Nephron progenitor cell (in vitro differentiated cells): Measurements from ENCODE around the gene UACA.
"Not testable (repeated sequence)": the region's sequence is repeated elsewhere in the genome, so short reads cannot be mapped to it uniquely, and the experiment has no call there.

Source experiments
- DNase-seq: peaks from one replicate; pipeline ENCODE4 v3.0.0; 2021
- H3K27ac Mint-ChIP-seq: 2 replicates; pipeline ENCODE4 v1.8.0; 2021; ENCODE audit warnings: mild to moderate bottlenecking, moderate library complexity, mixed read lengths
- H3K27me3 Mint-ChIP-seq: 2 replicates; pipeline ENCODE4 v1.8.0; 2021; ENCODE audit warnings: mild to moderate bottlenecking, low read depth, mixed read lengths; ENCODE audit not compliant: poor library complexity
- H3K36me3 Mint-ChIP-seq: 2 replicates; pipeline ENCODE4 v1.8.0; 2021; ENCODE audit warnings: low read depth, mixed read lengths
- H3K4me1 Mint-ChIP-seq: 2 replicates; pipeline ENCODE4 v1.8.0; 2021; ENCODE audit warnings: mixed read lengths
- H3K4me3 Mint-ChIP-seq: 2 replicates; pipeline ENCODE4 v1.8.0; 2021; ENCODE audit warnings: mild to moderate bottlenecking, moderate library complexity, mixed read lengths
- H3K9me3 Mint-ChIP-seq: 2 replicates; pipeline ENCODE4 v1.8.0; 2021; ENCODE audit warnings: mild to moderate bottlenecking, moderate library complexity, mixed read lengths
- TF ChIP-seq, protein P1 (sequence below): fragments of 200-600 bp; sonication (generic); IDR thresholded peaks from 2 replicates; pipeline ENCODE4 v1.5.0; 2021; ENCODE audit warnings: antibody characterized with exemption

The UACA gene

GRCh38 chr15:70670680-70671079 is 92.7 kb downstream of the UACA start:
- no peaks in the 10 kb centered on the region for H3K27me3 Mint-ChIP-seq
- no peaks in the 10 kb centered on the region for H3K4me1 Mint-ChIP-seq
- H3K9me3 Mint-ChIP-seq: no peaks in the 10 kb centered on the region
- no peaks in the 10 kb centered on the region for H3K36me3 Mint-ChIP-seq
- TF ChIP-seq, protein P1, sequence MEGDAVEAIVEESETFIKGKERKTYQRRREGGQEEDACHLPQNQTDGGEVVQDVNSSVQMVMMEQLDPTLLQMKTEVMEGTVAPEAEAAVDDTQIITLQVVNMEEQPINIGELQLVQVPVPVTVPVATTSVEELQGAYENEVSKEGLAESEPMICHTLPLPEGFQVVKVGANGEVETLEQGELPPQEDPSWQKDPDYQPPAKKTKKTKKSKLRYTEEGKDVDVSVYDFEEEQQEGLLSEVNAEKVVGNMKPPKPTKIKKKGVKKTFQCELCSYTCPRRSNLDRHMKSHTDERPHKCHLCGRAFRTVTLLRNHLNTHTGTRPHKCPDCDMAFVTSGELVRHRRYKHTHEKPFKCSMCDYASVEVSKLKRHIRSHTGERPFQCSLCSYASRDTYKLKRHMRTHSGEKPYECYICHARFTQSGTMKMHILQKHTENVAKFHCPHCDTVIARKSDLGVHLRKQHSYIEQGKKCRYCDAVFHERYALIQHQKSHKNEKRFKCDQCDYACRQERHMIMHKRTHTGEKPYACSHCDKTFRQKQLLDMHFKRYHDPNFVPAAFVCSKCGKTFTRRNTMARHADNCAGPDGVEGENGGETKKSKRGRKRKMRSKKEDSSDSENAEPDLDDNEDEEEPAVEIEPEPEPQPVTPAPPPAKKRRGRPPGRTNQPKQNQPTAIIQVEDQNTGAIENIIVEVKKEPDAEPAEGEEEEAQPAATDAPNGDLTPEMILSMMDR: no peak
- H3K27ac Mint-ChIP-seq: no peak overlapping the region
- no peak for DNase-seq
- H3K4me3 Mint-ChIP-seq: no peak overlapping the region

- no peaks in the 10 kb centered on the region for H3K27me3 Mint-ChIP-seq
- no peak overlapping the region for H3K27ac Mint-ChIP-seq
- DNase-seq: no peak
- TF ChIP-seq, protein P1: no peak
- no peaks in the 10 kb centered on the region for H3K4me1 Mint-ChIP-seq
- H3K9me3 Mint-ChIP-seq: no peaks in the 10 kb centered on the region
- H3K36me3 Mint-ChIP-seq: no peaks in the 10 kb centered on the region
- H3K4me3 Mint-ChIP-seq: no peak overlapping the region
Observed at GRCh38 chr15:70669966-70670658, 93.2 kb downstream of the UACA start.

- Mint-ChIP-seq H3K4me3 (no peak overlapping the region), H3K36me3 (no peaks in the 10 kb centered on the region), H3K27me3 (no peaks in the 10 kb centered on the region), H3K9me3 (no peaks in the 10 kb centered on the region), H3K27ac (no peak overlapping the region), H3K4me1 (no peaks in the 10 kb centered on the region)
- no peak for DNase-seq
- TF ChIP-seq, protein P1: no peak
Observed at GRCh38 chr15:70669006-70669602, 94.3 kb downstream of the UACA start.

DNA sequence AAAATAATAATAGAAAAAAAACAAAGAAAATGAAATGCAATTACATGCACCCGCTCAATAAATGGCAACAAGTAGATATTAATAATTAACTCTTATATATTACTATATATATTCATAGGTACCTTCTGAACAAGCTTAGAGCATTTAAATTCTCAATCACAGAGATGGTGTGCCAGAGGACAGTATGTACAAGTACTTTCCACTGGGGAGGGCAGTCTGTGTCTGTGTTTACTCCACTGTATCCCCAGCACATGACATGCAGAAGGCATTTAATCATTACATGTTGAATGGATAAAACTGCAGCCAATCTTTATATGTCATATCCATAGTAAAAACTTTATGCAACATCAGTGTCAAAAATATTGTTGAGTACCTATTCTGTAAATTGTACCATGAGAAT is 97.8 kb downstream of the UACA start:
- Mint-ChIP-seq H3K27ac (no peak overlapping the region), H3K27me3 (no peaks in the 10 kb centered on the region), H3K4me1 (no peaks in the 10 kb centered on the region), H3K36me3 (peaks cover 9% of the 10 kb centered on the region), H3K4me3 (no peak overlapping the region), H3K9me3 (no peaks in the 10 kb centered on the region)
- DNase-seq: no peak
- TF ChIP-seq, protein P1: no peak

- Mint-ChIP-seq H3K27ac (no peak overlapping the region), H3K4me1 (no peaks in the 10 kb centered on the region), H3K27me3 (no peaks in the 10 kb centered on the region), H3K36me3 (peaks cover 9% of the 10 kb centered on the region), H3K4me3 (no peak overlapping the region), H3K9me3 (no peaks in the 10 kb centered on the region)
- TF ChIP-seq, protein P1: no peak
- DNase-seq: no peak
Observed at GRCh38 chr15:70664494-70664893, 98.9 kb downstream of the UACA start.

DNA sequence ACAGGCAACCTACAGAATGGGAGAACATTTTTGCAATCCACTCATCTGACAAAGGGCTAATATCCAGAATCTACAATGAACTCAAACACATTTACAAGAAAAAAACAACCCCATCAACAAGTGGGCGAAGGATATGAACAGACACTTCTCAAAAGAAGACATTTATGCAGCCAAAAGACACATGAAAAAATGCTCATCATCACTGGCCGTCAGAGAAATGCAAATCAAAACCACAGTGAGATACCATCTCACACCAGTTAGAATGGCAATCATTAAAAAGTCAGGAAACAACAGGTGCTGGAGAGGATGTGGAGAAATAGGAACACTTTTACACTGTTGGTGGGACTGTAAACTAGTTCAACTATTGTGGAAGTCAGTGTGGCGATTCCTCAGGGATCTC is 100.3 kb downstream of the UACA start:
- H3K27me3 Mint-ChIP-seq, H3K4me1 Mint-ChIP-seq, H3K36me3 Mint-ChIP-seq, DNase-seq, H3K27ac Mint-ChIP-seq, H3K9me3 Mint-ChIP-seq, H3K4me3 Mint-ChIP-seq: not testable (repeated sequence)
